ENCODE measurements around the gene SMOC1.

Gene SMOC1

GRCh38 chr14:69861025-69861569 is 18.1 kb upstream of the SMOC1 start:
- Histone ChIP-seq H3K4me3 (ENCODE audit: insufficient read depth, low read depth, low read length) (no peak overlapping the region), H3K9me3 (ENCODE audit: control insufficient read depth, low read length) (no peaks in the 10 kb centered on the region), H3K4me1 (ENCODE audit: control insufficient read depth, insufficient read depth, low read length) (peaks cover 15% of the 10 kb centered on the region), H3K27ac (ENCODE audit: insufficient read depth, low read depth, low read length, poor library complexity, severe bottlenecking) (no peak overlapping the region), H3K27me3 (ENCODE audit: control insufficient read depth, insufficient read depth, low read length, poor library complexity, severe bottlenecking) (no peaks in the 10 kb centered on the region), H3K36me3 (ENCODE audit: control insufficient read depth, insufficient read depth, low read length) (no peaks in the 10 kb centered on the region)
- 76 to 83% methylated on average over 3 of the region's 3 CpGs for WGBS, 2 experiments

GRCh38 chr14:69863083-69863482 is 16.1 kb upstream of the SMOC1 start:
- 91 to 96% methylated on average over 4 of the region's 4 CpGs for WGBS, 2 experiments

GRCh38 chr14:69865701-69866365 is 13.4 kb upstream of the SMOC1 start:
- peaks cover 7% of the 10 kb centered on the region for H3K4me1 ChIP-seq (ENCODE audit: control insufficient read depth, insufficient read depth, low read length)
- H3K27me3 ChIP-seq (ENCODE audit: control insufficient read depth, insufficient read depth, low read length, poor library complexity, severe bottlenecking), result no peaks in the 10 kb centered on the region
- H3K4me3 ChIP-seq (ENCODE audit: insufficient read depth, low read depth, low read length), result no peak overlapping the region
- no peaks in the 10 kb centered on the region for H3K36me3 ChIP-seq (ENCODE audit: control insufficient read depth, insufficient read depth, low read length)
- WGBS, 2 experiments, result 87 to 89% methylated on average over 8 of the region's 8 CpGs
- H3K27ac ChIP-seq (ENCODE audit: insufficient read depth, low read depth, low read length, poor library complexity, severe bottlenecking), result no peak overlapping the region
- H3K9me3 ChIP-seq (ENCODE audit: control insufficient read depth, low read length), result no peaks in the 10 kb centered on the region

More at GRCh38 chr14:69863083-69863482, 16.1 kb upstream of the SMOC1 start:
- Histone ChIP-seq H3K4me1 (ENCODE audit: control insufficient read depth, insufficient read depth, low read length) (peaks cover 15% of the 10 kb centered on the region), H3K4me3 (ENCODE audit: insufficient read depth, low read depth, low read length) (no peak overlapping the region), H3K36me3 (ENCODE audit: control insufficient read depth, insufficient read depth, low read length) (no peaks in the 10 kb centered on the region), H3K9me3 (ENCODE audit: control insufficient read depth, low read length) (no peaks in the 10 kb centered on the region), H3K27ac (ENCODE audit: insufficient read depth, low read depth, low read length, poor library complexity, severe bottlenecking) (no peak overlapping the region), H3K27me3 (ENCODE audit: control insufficient read depth, insufficient read depth, low read length, poor library complexity, severe bottlenecking) (no peaks in the 10 kb centered on the region)

DNA sequence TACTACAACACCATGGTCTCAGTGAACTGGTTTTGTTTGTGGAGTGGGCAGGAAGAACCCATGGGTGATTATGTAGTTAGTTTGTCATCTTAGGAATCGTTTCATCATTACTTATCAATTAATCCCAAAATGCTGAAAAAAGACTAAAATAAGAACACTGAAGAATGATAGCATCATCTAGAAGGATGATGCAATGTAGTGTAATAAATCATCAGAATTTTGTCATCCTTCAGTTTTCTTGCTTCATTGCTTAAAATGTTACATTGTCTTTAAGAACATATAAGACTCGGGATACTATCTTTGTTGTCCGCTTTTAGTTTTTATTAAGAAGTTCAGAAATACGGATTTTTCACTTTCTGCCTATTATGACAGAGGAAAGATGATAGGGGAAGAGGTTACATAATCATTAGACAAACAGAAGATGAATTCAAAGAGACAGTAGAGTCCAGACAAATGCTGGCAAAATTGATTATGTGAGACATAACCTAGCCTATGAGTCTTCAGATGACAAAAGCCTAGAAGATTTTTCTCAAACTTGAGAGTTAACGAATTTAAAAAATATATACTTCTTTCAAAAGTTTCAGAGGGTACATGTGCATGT is 10.8 kb upstream of the SMOC1 start:
- 86 to 94% methylated on average over 4 of the region's 5 CpGs for WGBS, 2 experiments
- Histone ChIP-seq H3K36me3 (ENCODE audit: control insufficient read depth, insufficient read depth, low read length) (no peaks in the 10 kb centered on the region), H3K27ac (ENCODE audit: insufficient read depth, low read depth, low read length, poor library complexity, severe bottlenecking) (no peak overlapping the region), H3K9me3 (ENCODE audit: control insufficient read depth, low read length) (no peaks in the 10 kb centered on the region), H3K27me3 (ENCODE audit: control insufficient read depth, insufficient read depth, low read length, poor library complexity, severe bottlenecking) (no peaks in the 10 kb centered on the region), H3K4me3 (ENCODE audit: insufficient read depth, low read depth, low read length) (no peak overlapping the region), H3K4me1 (ENCODE audit: control insufficient read depth, insufficient read depth, low read length) (no peaks in the 10 kb centered on the region)

- Histone ChIP-seq H3K27me3 (ENCODE audit: control insufficient read depth, insufficient read depth, low read length, poor library complexity, severe bottlenecking) (no peaks in the 10 kb centered on the region), H3K27ac (ENCODE audit: insufficient read depth, low read depth, low read length, poor library complexity, severe bottlenecking) (no peak overlapping the region), H3K4me3 (ENCODE audit: insufficient read depth, low read depth, low read length) (no peak overlapping the region), H3K9me3 (ENCODE audit: control insufficient read depth, low read length) (no peaks in the 10 kb centered on the region), H3K36me3 (ENCODE audit: control insufficient read depth, insufficient read depth, low read length) (no peaks in the 10 kb centered on the region), H3K4me1 (ENCODE audit: control insufficient read depth, insufficient read depth, low read length) (no peaks in the 10 kb centered on the region)
- 90 to 100% methylated on average over 2 of the region's 2 CpGs for WGBS, 2 experiments
These were observed 8.6 kb upstream of the SMOC1 start for GRCh38 chr14:69870613-69871012.

- WGBS, 2 experiments, result 86 to 94% methylated on average over 5 of the region's 5 CpGs
- Histone ChIP-seq H3K36me3 (ENCODE audit: control insufficient read depth, insufficient read depth, low read length) (no peaks in the 10 kb centered on the region), H3K9me3 (ENCODE audit: control insufficient read depth, low read length) (no peaks in the 10 kb centered on the region), H3K4me1 (ENCODE audit: control insufficient read depth, insufficient read depth, low read length) (peaks cover 4% of the 10 kb centered on the region), H3K27me3 (ENCODE audit: control insufficient read depth, insufficient read depth, low read length, poor library complexity, severe bottlenecking) (no peaks in the 10 kb centered on the region), H3K4me3 (ENCODE audit: insufficient read depth, low read depth, low read length) (no peak overlapping the region), H3K27ac (ENCODE audit: insufficient read depth, low read depth, low read length, poor library complexity, severe bottlenecking) (no peak overlapping the region)
These were observed 5.1 kb upstream of the SMOC1 start for GRCh38 chr14:69873877-69874780.

DNA sequence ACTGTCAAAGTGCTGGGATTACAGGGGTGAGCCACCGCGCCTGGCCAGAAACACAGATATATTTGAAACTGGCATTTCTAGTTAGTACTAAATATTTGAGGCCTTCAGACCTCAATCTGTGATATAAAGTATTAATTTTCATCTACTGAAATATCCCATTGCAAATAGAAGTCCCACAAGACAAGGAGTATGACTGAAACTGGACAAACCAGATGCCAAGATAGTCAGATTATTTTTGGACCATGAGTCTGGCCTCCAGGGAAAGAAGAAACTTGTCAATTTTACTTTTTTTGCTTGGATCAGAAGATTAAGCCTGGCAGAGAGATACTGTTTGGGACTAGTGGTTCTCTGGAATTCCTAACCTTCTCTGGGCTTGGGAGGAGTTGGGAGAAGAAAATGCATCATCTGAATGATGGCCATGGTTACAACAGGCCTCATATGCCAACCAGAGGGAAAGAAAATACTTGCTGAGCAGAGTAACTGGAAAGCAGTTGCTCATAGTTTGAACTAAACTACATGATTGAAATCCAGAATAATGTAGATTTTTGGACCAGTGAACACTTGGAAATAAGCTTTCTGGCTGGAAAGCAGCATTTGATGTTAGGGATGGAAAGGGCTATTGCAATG is 2.9 kb upstream of the SMOC1 start:
- Histone ChIP-seq H3K4me3 (ENCODE audit: insufficient read depth, low read depth, low read length) (no peak overlapping the region), H3K27me3 (ENCODE audit: control insufficient read depth, insufficient read depth, low read length, poor library complexity, severe bottlenecking) (no peaks in the 10 kb centered on the region), H3K27ac (ENCODE audit: insufficient read depth, low read depth, low read length, poor library complexity, severe bottlenecking) (no peak overlapping the region), H3K36me3 (ENCODE audit: control insufficient read depth, insufficient read depth, low read length) (no peaks in the 10 kb centered on the region), H3K9me3 (ENCODE audit: control insufficient read depth, low read length) (no peaks in the 10 kb centered on the region), H3K4me1 (ENCODE audit: control insufficient read depth, insufficient read depth, low read length) (peaks cover 12% of the 10 kb centered on the region)
- 33 to 48% methylated on average over 2 of the region's 2 CpGs for WGBS, 2 experiments

- H3K4me3 ChIP-seq (ENCODE audit: insufficient read depth, low read depth, low read length), result no peak overlapping the region
- peaks cover 17% of the 10 kb centered on the region for H3K4me1 ChIP-seq (ENCODE audit: control insufficient read depth, insufficient read depth, low read length)
- H3K36me3 ChIP-seq (ENCODE audit: control insufficient read depth, insufficient read depth, low read length), result no peaks in the 10 kb centered on the region
- no peaks in the 10 kb centered on the region for H3K27me3 ChIP-seq (ENCODE audit: control insufficient read depth, insufficient read depth, low read length, poor library complexity, severe bottlenecking)
- WGBS, 2 experiments, result 92 to 94% methylated on average over 3 of the region's 3 CpGs
- no peaks in the 10 kb centered on the region for H3K9me3 ChIP-seq (ENCODE audit: control insufficient read depth, low read length)
- H3K27ac ChIP-seq (ENCODE audit: insufficient read depth, low read depth, low read length, poor library complexity, severe bottlenecking), result no peak overlapping the region
These were observed 2.3 kb upstream of the SMOC1 start for GRCh38 chr14:69876848-69877306.

DNA sequence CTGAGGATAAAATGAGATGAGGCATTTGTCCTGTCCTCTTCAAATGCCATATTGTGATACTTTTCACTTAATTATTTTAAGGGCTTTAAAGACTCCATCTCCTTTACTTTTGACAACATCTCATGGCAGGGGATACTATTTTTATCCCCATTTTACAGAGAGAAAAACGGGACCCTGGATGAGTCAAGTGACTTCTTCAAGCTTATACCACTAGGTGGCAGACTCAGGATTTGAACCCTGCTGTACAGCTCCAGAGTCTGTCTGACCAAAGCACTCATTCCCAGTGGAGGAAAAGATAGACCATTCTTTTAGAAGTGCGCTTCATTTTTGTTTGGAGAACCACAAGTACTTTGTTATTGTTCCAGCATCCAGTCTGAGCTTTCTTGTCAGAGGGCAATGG is 1.7 kb upstream of the SMOC1 start:
- 62% methylated on average over 2 of the region's 2 CpGs for WGBS, 2 experiments
- Histone ChIP-seq H3K4me3 (ENCODE audit: insufficient read depth, low read depth, low read length) (no peak overlapping the region), H3K27ac (ENCODE audit: insufficient read depth, low read depth, low read length, poor library complexity, severe bottlenecking) (no peak overlapping the region), H3K27me3 (ENCODE audit: control insufficient read depth, insufficient read depth, low read length, poor library complexity, severe bottlenecking) (no peaks in the 10 kb centered on the region), H3K4me1 (ENCODE audit: control insufficient read depth, insufficient read depth, low read length) (peaks cover 23% of the 10 kb centered on the region), H3K9me3 (ENCODE audit: control insufficient read depth, low read length) (no peaks in the 10 kb centered on the region), H3K36me3 (ENCODE audit: control insufficient read depth, insufficient read depth, low read length) (no peaks in the 10 kb centered on the region)
